Measurements from ENCODE around the gene PDZD4.

PDZD4 gene

GRCh38 chrX:153763298-153763932 is 66.9 kb downstream of the PDZD4 start:
- no peak overlapping the region for H3K4me3 ChIP-seq (ENCODE audit: low read depth, low read length)
- no peaks in the 10 kb centered on the region for H3K4me1 ChIP-seq (ENCODE audit: control insufficient read depth, insufficient read depth, low read length)
- no peak overlapping the region for H3K9ac ChIP-seq (ENCODE audit: low read depth, low read length)

DNA sequence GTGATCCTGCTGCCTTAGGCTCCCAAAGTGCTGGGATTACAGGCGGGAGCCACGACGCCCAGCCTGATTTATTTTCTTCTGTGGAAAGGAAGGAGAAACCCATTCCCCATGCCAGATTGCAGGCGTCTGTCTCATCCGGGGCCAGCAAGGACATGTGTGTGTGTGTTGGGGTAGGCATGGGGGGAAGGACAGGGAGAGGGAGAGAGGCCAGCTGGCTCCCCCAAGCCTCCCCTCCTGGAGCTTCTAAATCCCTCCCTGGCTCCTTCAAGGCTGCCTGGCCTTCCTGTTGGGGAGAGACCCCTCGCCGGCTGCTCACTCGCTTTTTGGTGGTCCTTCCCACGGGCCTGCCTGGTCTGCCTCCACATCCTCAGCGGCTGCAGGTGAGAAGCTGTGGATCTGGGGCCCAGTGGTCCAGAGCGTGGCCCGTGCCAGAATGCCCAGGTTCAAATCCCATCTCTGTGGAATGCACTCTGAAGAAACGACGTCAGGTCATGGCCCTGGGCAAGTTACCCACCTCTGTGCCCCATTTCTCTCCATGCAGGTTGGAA is 67.6 kb downstream of the PDZD4 start:
- no peak overlapping the region for H3K9ac ChIP-seq (ENCODE audit: low read depth, low read length)
- no peaks in the 10 kb centered on the region for H3K27me3 ChIP-seq (ENCODE audit: control insufficient read depth, insufficient read depth, low read length)
- peaks cover 5% of the 10 kb centered on the region for H3K9me3 ChIP-seq (ENCODE audit: control insufficient read depth, insufficient read depth, low read length)
- H3K4me3 ChIP-seq (ENCODE audit: low read depth, low read length): no peak overlapping the region
- H3K4me1 ChIP-seq (ENCODE audit: control insufficient read depth, insufficient read depth, low read length): no peaks in the 10 kb centered on the region
- H3K36me3 ChIP-seq (ENCODE audit: control insufficient read depth, insufficient read depth, low read length): no peaks in the 10 kb centered on the region

More at GRCh38 chrX:153763298-153763932, 66.9 kb downstream of the PDZD4 start:
- Histone ChIP-seq H3K9me3 (ENCODE audit: control insufficient read depth, insufficient read depth, low read length) (peaks cover 5% of the 10 kb centered on the region), H3K36me3 (ENCODE audit: control insufficient read depth, insufficient read depth, low read length) (no peaks in the 10 kb centered on the region), H3K27me3 (ENCODE audit: control insufficient read depth, insufficient read depth, low read length) (no peaks in the 10 kb centered on the region)

DNA sequence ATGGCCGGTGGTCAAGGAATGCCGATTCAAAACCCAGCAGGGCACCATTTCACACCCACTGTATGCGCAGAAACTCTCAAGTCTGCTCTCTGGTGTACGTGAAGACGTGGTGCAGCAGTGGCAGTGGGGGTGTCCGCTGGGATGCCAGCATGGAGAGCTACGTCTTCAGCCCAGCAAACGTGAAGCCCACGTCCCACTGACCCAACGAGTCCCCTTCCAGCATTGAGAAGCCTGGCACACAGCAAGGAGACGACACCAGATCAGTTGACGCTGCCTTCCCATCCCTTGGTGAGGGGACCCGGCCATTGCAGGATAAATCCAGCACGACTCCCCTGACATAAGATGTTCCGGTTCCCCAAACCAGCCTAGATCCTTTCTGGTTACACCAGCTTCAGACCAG is 68.5 kb downstream of the PDZD4 start:
- H3K9ac ChIP-seq (ENCODE audit: low read depth, low read length): no peak overlapping the region
- H3K4me1 ChIP-seq (ENCODE audit: control insufficient read depth, insufficient read depth, low read length): no peaks in the 10 kb centered on the region
- H3K36me3 ChIP-seq (ENCODE audit: control insufficient read depth, insufficient read depth, low read length): no peaks in the 10 kb centered on the region
- no peaks in the 10 kb centered on the region for H3K27me3 ChIP-seq (ENCODE audit: control insufficient read depth, insufficient read depth, low read length)
- no peak overlapping the region for H3K4me3 ChIP-seq (ENCODE audit: low read depth, low read length)
- H3K9me3 ChIP-seq (ENCODE audit: control insufficient read depth, insufficient read depth, low read length): peaks cover 5% of the 10 kb centered on the region

DNA sequence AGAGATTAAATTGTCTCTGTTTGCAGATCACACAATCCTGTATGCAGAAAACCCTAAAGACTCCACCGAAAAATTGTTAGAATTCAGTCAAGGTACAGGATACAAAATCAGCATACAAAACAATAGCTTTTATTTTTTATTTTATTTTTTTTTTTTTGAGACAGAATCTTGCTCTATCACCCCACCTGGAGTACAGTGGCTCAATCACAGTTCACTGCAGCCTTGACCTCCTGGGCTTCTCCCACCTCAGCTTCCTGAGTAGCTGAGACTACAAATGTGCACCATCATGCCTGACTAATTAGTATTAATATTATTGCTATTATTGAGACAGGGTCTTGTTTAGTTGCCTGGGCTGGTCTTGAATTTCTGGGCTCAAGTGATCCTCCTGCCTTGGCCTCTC is 75.2 kb downstream of the PDZD4 start:
- peaks cover 5% of the 10 kb centered on the region for H3K9me3 ChIP-seq (ENCODE audit: control insufficient read depth, insufficient read depth, low read length)
- no peaks in the 10 kb centered on the region for H3K36me3 ChIP-seq (ENCODE audit: control insufficient read depth, insufficient read depth, low read length)
- H3K27me3 ChIP-seq (ENCODE audit: control insufficient read depth, insufficient read depth, low read length): no peaks in the 10 kb centered on the region
- no peaks in the 10 kb centered on the region for H3K4me1 ChIP-seq (ENCODE audit: control insufficient read depth, insufficient read depth, low read length)
- no peak overlapping the region for H3K9ac ChIP-seq (ENCODE audit: low read depth, low read length)
- no peak overlapping the region for H3K4me3 ChIP-seq (ENCODE audit: low read depth, low read length)
